ENCODE results near the gene FIP1L1.

GRCh38 chr4:53499791-53500190, 122.3 kb downstream of the FIP1L1 start:
- TF ChIP-seq CTCF (IDR thresholded peaks at IDR 0.05) (no peak), STAT6 (CRISPR knock-in tag; conservative IDR thresholded peaks at IDR 0.05; ENCODE audit: low read depth) (no peak), IRF1 (CRISPR knock-in tag; IDR thresholded peaks at IDR 0.05) (no peak), ETV6 (CRISPR knock-in tag; IDR thresholded peaks at IDR 0.05) (no peak), NFYB (CRISPR knock-in tag; conservative IDR thresholded peaks at IDR 0.05; ENCODE audit: low read depth) (no peak), RELA (CRISPR knock-in tag; IDR thresholded peaks at IDR 0.05; ENCODE audit: borderline replicate concordance) (no peak), TEAD1 (CRISPR knock-in tag; IDR thresholded peaks at IDR 0.05) (no peak), MAX (CRISPR knock-in tag; IDR thresholded peaks at IDR 0.05) (no peak), ATF2 (CRISPR knock-in tag; IDR thresholded peaks at IDR 0.05; ENCODE audit: borderline replicate concordance, low read depth) (no peak), ATF3 (CRISPR knock-in tag; conservative IDR thresholded peaks at IDR 0.05) (no peak), TEAD4 (CRISPR knock-in tag; IDR thresholded peaks at IDR 0.05) (no peak), SP1 (CRISPR knock-in tag; conservative IDR thresholded peaks at IDR 0.05) (no peak), PRDM15 (CRISPR knock-in tag; IDR thresholded peaks at IDR 0.05) (no peak), TP53 (CRISPR knock-in tag; IDR thresholded peaks at IDR 0.05) (no peak)

All from WTC11 (cell line).